DOHH2 (cell line): ENCODE measurements around the gene SMOC2.

Experiments
- CTCF ChIP-seq: fragments of 200-600 bp; sonication (generic); IDR thresholded peaks from one replicate; pipeline ENCODE4 v1.5.1; 2014; ENCODE audit warnings: antibody characterized with exemption, mild to moderate bottlenecking, low read depth, low read length; ENCODE audit not compliant: poor library complexity, severe bottlenecking
- EZH2phosphoT487 ChIP-seq: fragments of 200-600 bp; sonication (generic); IDR thresholded peaks from 2 replicates; pipeline ENCODE4 v1.6.1; 2017; ENCODE audit warnings: borderline replicate concordance, mild to moderate bottlenecking, antibody characterized with exemption, low read length, moderate library complexity, mixed read lengths

DNA sequence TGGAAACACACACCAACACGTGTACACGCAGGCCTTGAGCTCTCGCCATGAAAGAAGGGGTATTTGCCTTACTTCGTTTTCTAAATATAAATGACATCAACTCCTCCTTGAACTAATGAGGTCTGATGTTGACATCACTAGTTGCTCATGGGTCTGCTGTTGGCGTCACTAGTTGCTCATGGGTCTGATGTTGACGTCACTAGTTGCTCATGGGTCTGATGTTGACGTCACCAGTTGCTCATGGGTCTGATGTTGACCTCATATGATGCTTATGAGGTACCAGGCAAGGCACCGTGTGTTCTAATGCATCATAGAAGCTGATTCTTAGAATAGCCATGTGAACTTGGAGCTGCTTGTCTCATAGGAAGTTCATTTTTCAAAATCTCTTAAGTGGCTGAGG lies 116.5 kb downstream of the SMOC2 start:
- no peak for TF ChIP-seq CTCF
- TF ChIP-seq EZH2phosphoT487: no peak
